SK-N-MC (cell line): ENCODE data around the gene HBQ1.
"Not testable (repeated sequence)": the region's sequence is repeated elsewhere in the genome, so short reads cannot be mapped to it uniquely, and the experiment has no call there.

Source experiments
- DNase-seq: peaks from one replicate; pipeline ENCODE4 v3.0.0-alpha.2; 2011; ENCODE audit warnings: low read depth, low spot score
- H3K27ac ChIP-seq: fragments of 200-600 bp; sonication (generic); 2 replicates; pipeline ENCODE4 v1.5.1; 2016; ENCODE audit warnings: mixed run types
- H3K36me3 ChIP-seq: fragments of 200-600 bp; sonication (generic); 2 replicates; pipeline ENCODE4 v1.6.1; 2017; ENCODE audit warnings: antibody characterized with exemption, low read length, mixed read lengths; ENCODE audit not compliant: insufficient read depth
- H3K4me3 ChIP-seq: fragments of 200-600 bp; sonication (generic); 2 replicates; pipeline ENCODE4 v1.5.1; 2016
- H3K9ac ChIP-seq: fragments of 200-600 bp; sonication (generic); 2 replicates; pipeline ENCODE4 v1.8.0; 2017; ENCODE audit warnings: mixed run types, mixed read lengths; ENCODE audit not compliant: insufficient read length
- H3K9me3 ChIP-seq: fragments of 200-600 bp; sonication (generic); 2 replicates; pipeline ENCODE4 v1.6.1; 2017; ENCODE audit warnings: low read depth, mild to moderate bottlenecking, antibody characterized with exemption, low read length, moderate library complexity, mixed read lengths
- EZH2 ChIP-seq: fragments of 200-600 bp; sonication (generic); IDR thresholded peaks from one replicate; pipeline ENCODE4 v1.6.1; 2017; ENCODE audit warnings: antibody characterized with exemption
- FOXP2 ChIP-seq: optimal IDR thresholded peaks from 2 replicates; pipeline ENCODE3; 2011; ENCODE audit warnings: mild to moderate bottlenecking, moderate library complexity; ENCODE audit not compliant: insufficient read depth; ENCODE audit errors: extremely low read length, control extremely low read depth
- POLR2AphosphoS5 ChIP-seq: IDR thresholded peaks from 2 replicates; pipeline ENCODE4 v1.6.1; 2012; ENCODE audit warnings: mild to moderate bottlenecking, low read depth, low read length, borderline replicate concordance

HBQ1 gene

GRCh38 chr16:175011-175949 lies 5.0 kb upstream of the HBQ1 start:
- no peaks in the 10 kb centered on the region for H3K36me3 ChIP-seq
- no peak overlapping the region for H3K9ac ChIP-seq
- H3K9me3 ChIP-seq = no peaks in the 10 kb centered on the region
- no peak overlapping the region for H3K27ac ChIP-seq
- TF ChIP-seq POLR2AphosphoS5 (no peak), EZH2 (no peak), FOXP2 (no peak)
- H3K4me3 ChIP-seq = no peak overlapping the region
- no peak for DNase-seq

DNA sequence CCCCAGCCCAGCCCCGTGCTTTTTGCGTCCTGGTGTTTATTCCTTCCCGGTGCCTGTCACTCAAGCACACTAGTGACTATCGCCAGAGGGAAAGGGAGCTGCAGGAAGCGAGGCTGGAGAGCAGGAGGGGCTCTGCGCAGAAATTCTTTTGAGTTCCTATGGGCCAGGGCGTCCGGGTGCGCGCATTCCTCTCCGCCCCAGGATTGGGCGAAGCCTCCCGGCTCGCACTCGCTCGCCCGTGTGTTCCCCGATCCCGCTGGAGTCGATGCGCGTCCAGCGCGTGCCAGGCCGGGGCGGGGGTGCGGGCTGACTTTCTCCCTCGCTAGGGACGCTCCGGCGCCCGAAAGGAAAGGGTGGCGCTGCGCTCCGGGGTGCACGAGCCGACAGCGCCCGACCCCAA lies 4.3 kb upstream of the HBQ1 start:
- not testable (repeated sequence) for H3K36me3 ChIP-seq, H3K9ac ChIP-seq, DNase-seq, H3K9me3 ChIP-seq, H3K27ac ChIP-seq, H3K4me3 ChIP-seq

GRCh38 chr16:176477-177382 lies 3.5 kb upstream of the HBQ1 start, which contains the start of gene HBA1:
Gene HBA1 (plus strand): TSS chr16:176680. CDS start chr16:176717, 37 bp downstream.
- not testable (repeated sequence) for H3K36me3 ChIP-seq, DNase-seq, H3K27ac ChIP-seq, H3K9ac ChIP-seq, H3K9me3 ChIP-seq, H3K4me3 ChIP-seq

DNA sequence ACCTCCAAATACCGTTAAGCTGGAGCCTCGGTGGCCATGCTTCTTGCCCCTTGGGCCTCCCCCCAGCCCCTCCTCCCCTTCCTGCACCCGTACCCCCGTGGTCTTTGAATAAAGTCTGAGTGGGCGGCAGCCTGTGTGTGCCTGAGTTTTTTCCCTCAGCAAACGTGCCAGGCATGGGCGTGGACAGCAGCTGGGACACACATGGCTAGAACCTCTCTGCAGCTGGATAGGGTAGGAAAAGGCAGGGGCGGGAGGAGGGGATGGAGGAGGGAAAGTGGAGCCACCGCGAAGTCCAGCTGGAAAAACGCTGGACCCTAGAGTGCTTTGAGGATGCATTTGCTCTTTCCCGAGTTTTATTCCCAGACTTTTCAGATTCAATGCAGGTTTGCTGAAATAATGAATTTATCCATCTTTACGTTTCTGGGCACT lies 2.9 kb upstream of the HBQ1 start:
- no peaks in the 10 kb centered on the region for H3K36me3 ChIP-seq
- TF ChIP-seq POLR2AphosphoS5 = no peak
- TF ChIP-seq FOXP2 = no peak
- no peak for TF ChIP-seq EZH2
- H3K9me3 ChIP-seq = no peaks in the 10 kb centered on the region
- H3K9ac ChIP-seq = no peak overlapping the region
- no peak overlapping the region for H3K4me3 ChIP-seq
- H3K27ac ChIP-seq = no peak overlapping the region
- no peak for DNase-seq

DNA sequence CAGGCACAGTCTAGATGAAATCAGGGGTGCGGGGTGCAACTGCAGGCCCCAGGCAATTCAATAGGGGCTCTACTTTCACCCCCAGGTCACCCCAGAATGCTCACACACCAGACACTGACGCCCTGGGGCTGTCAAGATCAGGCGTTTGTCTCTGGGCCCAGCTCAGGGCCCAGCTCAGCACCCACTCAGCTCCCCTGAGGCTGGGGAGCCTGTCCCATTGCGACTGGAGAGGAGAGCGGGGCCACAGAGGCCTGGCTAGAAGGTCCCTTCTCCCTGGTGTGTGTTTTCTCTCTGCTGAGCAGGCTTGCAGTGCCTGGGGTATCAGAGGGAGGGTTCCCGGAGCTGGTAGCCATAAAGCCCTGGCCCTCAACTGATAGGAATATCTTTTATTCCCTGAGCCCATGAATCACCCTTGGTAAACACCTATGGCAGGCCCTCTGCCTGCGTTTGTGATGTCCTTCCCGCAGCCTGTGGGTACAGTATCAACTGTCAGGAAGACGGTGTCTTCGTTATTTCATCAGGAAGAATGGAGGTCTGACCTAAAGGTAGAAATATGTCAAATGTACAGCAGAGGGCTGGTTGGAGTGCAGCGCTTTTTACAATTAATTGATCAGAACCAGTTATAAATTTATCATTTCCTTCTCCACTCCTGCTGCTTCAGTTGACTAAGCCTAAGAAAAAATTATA lies 2.1 kb upstream of the HBQ1 start:
- no peak overlapping the region for H3K9ac ChIP-seq
- TF ChIP-seq POLR2AphosphoS5 = no peak
- no peak for TF ChIP-seq FOXP2
- DNase-seq = no peak
- no peak overlapping the region for H3K27ac ChIP-seq
- no peak overlapping the region for H3K4me3 ChIP-seq
- H3K36me3 ChIP-seq = no peaks in the 10 kb centered on the region
- H3K9me3 ChIP-seq = no peaks in the 10 kb centered on the region

DNA sequence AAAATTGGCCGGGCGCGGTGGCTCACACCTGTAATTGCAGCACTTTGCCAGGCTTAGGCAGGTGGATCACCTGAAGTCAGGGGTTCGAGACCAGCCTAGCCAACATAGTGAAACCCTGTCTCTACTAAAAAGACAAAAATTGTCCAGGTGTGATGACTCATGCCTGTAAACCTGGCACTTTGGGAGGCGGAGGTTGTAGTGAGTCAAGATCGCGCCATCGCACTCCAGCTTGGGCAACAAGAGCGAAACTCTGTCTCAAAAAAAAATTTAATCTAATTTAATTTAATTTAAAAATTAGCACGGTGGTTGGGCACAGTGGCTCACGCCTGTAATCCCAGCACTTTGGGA lies 1.6 kb upstream of the HBQ1 start:
- Histone ChIP-seq H3K27ac (no peak overlapping the region), H3K9ac (no peak overlapping the region), H3K9me3 (no peaks in the 10 kb centered on the region), H3K4me3 (no peak overlapping the region), H3K36me3 (no peaks in the 10 kb centered on the region)
- DNase-seq = no peak
- no peak for TF ChIP-seq POLR2AphosphoS5
- no peak for TF ChIP-seq FOXP2
- no peak for TF ChIP-seq EZH2

DNA sequence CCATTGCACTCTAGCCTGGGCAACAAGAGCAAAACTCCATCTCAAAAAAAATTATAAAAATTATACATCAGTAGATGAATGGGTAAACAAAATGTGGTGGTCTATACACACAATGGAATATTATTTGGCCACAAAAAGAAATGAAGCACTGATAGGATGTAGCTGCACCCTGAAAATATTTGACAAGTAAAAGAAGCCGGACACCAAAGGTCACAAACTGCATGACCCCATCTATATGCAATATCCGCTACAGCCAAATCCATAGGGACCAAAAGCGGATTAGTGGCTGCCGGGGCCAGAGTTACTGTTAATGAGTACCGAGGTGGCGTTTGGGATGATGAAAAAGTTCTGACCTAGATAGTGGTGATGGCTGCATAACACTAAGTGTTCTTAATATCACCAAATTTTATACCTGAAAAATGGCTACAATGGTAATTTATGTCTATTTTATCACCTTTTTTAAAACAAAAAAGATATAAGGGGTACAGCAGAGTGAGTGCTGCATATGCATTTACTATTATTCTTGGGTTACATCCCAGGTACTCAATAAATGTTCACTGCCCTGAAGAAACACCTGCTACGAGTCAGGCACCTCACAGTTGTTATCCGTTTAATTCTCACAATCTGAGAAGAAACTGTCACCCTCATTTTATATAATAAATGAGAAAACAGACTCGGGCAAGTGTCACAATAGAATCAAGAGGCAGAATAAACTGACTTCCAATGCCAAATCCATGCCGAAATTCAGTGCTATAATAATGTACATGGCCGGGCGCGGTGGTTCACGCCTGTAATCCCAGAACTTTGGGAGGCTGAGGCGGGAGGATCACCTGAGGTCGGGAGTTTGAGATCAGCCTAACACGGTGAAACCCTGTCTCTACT lies 807 bp upstream of the HBQ1 start:
- Histone ChIP-seq H3K4me3 (no peak overlapping the region), H3K27ac (no peak overlapping the region), H3K36me3 (no peaks in the 10 kb centered on the region), H3K9ac (no peak overlapping the region), H3K9me3 (no peaks in the 10 kb centered on the region)
- no peak for DNase-seq
- TF ChIP-seq EZH2 = peak; percentile 42
- no peak for TF ChIP-seq POLR2AphosphoS5
